Trophoblast cell (in vitro differentiated cells and primary cell): ENCODE results near the gene CD58.
A peak's percentile ranks its signal among the peaks of the same experiment; 100 is the strongest.
"Not testable (repeated sequence)": the region's sequence is repeated elsewhere in the genome, so short reads cannot be mapped to it uniquely, and the experiment has no call there.

Experiments used
- DNase-seq, 2 donors: peaks; one replicate each; pipeline ENCODE4 v3.0.0-alpha.2; 2016
- H2AFZ ChIP-seq: 2 replicates; pipeline ENCODE4 v1.6.1; 2013; ENCODE audit warnings: low read length, moderate library complexity, mild to moderate bottlenecking; ENCODE audit not compliant: insufficient read depth, poor library complexity
- H2AK5ac ChIP-seq: 2 replicates; pipeline ENCODE4 v1.6.1; 2013; ENCODE audit warnings: mild to moderate bottlenecking, low read length
- H2BK120ac ChIP-seq: 2 replicates; pipeline ENCODE4 v1.6.1; 2013; ENCODE audit warnings: low read length, mild to moderate bottlenecking, moderate library complexity; ENCODE audit not compliant: insufficient read depth, poor library complexity
- H2BK12ac ChIP-seq: 2 replicates; pipeline ENCODE4 v1.6.1; 2013; ENCODE audit warnings: mild to moderate bottlenecking, low read length, moderate library complexity
- H2BK5ac ChIP-seq: 2 replicates; pipeline ENCODE4 v1.6.1; 2013; ENCODE audit warnings: low read length, low read depth, moderate library complexity, mild to moderate bottlenecking; ENCODE audit not compliant: poor library complexity
- H3K14ac ChIP-seq: 2 replicates; pipeline ENCODE4 v1.6.1; 2013; ENCODE audit warnings: mild to moderate bottlenecking, low read length
- H3K18ac ChIP-seq: 2 replicates; pipeline ENCODE4 v1.6.1; 2013; ENCODE audit warnings: mild to moderate bottlenecking, low read length
- H3K23ac ChIP-seq: 2 replicates; pipeline ENCODE4 v1.6.1; 2013; ENCODE audit warnings: low read length
- H3K27ac ChIP-seq: 2 replicates; pipeline ENCODE4 v1.5.1; 2013; ENCODE audit warnings: low read depth, mild to moderate bottlenecking, inconsistent platforms, low read length, moderate library complexity
- H3K27me3 ChIP-seq: 2 replicates; pipeline ENCODE4 v1.6.1; 2013; ENCODE audit warnings: inconsistent platforms, mild to moderate bottlenecking, low read length, moderate library complexity; ENCODE audit not compliant: insufficient read depth
- H3K36me3 ChIP-seq, 2 experiments: 1 replicate in 1 of 2; 2 replicates in 1 of 2; pipeline ENCODE4 v1.6.1; 2013; ENCODE audit warnings: low read length in 2 of 2, mild to moderate bottlenecking in 2 of 2, moderate library complexity in 1 of 2; ENCODE audit not compliant: insufficient read depth in 2 of 2, control insufficient read depth in 1 of 2
- H3K4ac ChIP-seq: 2 replicates; pipeline ENCODE4 v1.6.1; 2013; ENCODE audit warnings: low read depth, mild to moderate bottlenecking, low read length, moderate library complexity
- H3K4me1 ChIP-seq, 2 experiments: 1 replicate in 1 of 2; 2 replicates in 1 of 2; pipeline ENCODE4 v1.6.1; 2013; ENCODE audit warnings: low read length in 2 of 2, mild to moderate bottlenecking in 2 of 2, moderate library complexity in 1 of 2; ENCODE audit not compliant: insufficient read depth in 2 of 2, control insufficient read depth in 1 of 2
- H3K4me2 ChIP-seq: 2 replicates; pipeline ENCODE4 v1.6.1; 2013; ENCODE audit warnings: inconsistent platforms, mild to moderate bottlenecking, low read length, moderate library complexity
- H3K4me3 ChIP-seq: 2 replicates; pipeline ENCODE4 v1.5.1; 2013; ENCODE audit warnings: mild to moderate bottlenecking, low read depth, low read length, inconsistent platforms
- H3K79me1 ChIP-seq: one replicate; pipeline ENCODE4 v1.6.1; 2013; ENCODE audit warnings: low read length
- H3K79me2 ChIP-seq: 2 replicates; pipeline ENCODE4 v1.6.1; 2013; ENCODE audit warnings: low read length, mild to moderate bottlenecking; ENCODE audit not compliant: control insufficient read depth, insufficient read depth, poor library complexity
- H3K9ac ChIP-seq: 2 replicates; pipeline ENCODE4 v1.6.1; 2013; ENCODE audit warnings: mild to moderate bottlenecking, low read length
- H3K9me3 ChIP-seq: 2 replicates; pipeline ENCODE4 v1.6.1; 2013; ENCODE audit warnings: low read depth, mild to moderate bottlenecking, control low read depth, inconsistent platforms, low read length; ENCODE audit not compliant: insufficient read depth
- H4K12ac ChIP-seq: 2 replicates; pipeline ENCODE4 v1.6.1; 2013; ENCODE audit warnings: low read depth, mild to moderate bottlenecking, low read length, moderate library complexity
- H4K8ac ChIP-seq: 2 replicates; pipeline ENCODE4 v1.6.1; 2013; ENCODE audit warnings: low read depth, mild to moderate bottlenecking, low read length, moderate library complexity
- H4K91ac ChIP-seq: one replicate; pipeline ENCODE4 v1.6.1; 2013; ENCODE audit warnings: low read depth, mild to moderate bottlenecking, low read length, moderate library complexity
- WGBS: extraction: QIAGEN DNeasy Blood & Tissue Kit; methylation state at CpG from one replicate; pipeline ENCODE4 v1.1.7; 2013; ENCODE audit warnings: missing lambda C conversion rate; ENCODE audit not compliant: insufficient read length, insufficient coverage; ENCODE audit errors: extremely low coverage; 5-methylcytosine and 5-hydroxymethylcytosine counted together

Gene CD58

DNA sequence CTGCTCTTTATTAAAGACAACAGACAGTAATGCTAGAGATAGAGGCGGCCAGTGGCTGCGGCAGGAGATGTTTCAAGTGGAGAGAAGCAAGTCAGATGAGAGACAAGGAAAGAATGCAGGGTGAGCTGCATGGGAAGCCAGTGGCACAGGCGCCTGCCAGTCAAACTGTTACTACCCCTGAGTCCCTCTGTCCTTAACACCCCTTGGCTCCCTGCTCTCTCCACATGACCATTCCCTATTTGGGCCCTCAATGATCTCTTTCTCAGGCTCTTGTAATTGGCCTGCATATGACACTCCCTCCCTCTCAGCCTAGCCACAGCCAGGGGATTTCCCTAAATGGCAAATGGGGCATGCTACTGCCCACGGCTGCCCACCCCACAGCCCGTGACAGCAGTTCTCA lies 22.6 kb upstream of the CD58 start:
- not testable (repeated sequence) for H3K36me3 ChIP-seq, H2AK5ac ChIP-seq, H3K4me1 ChIP-seq, H3K79me1 ChIP-seq, H3K4me3 ChIP-seq, H4K91ac ChIP-seq, H3K18ac ChIP-seq, H3K14ac ChIP-seq, H3K79me2 ChIP-seq, H2BK120ac ChIP-seq, H3K27me3 ChIP-seq, H3K9me3 ChIP-seq, DNase-seq, H2BK5ac ChIP-seq, H2AFZ ChIP-seq, H3K23ac ChIP-seq, H3K4ac ChIP-seq, H4K12ac ChIP-seq, H2BK12ac ChIP-seq, H3K4me2 ChIP-seq, H3K27ac ChIP-seq, H4K8ac ChIP-seq, H3K9ac ChIP-seq
- no CpG with 5 or more reads among the region's 5 CpGs for WGBS

DNA sequence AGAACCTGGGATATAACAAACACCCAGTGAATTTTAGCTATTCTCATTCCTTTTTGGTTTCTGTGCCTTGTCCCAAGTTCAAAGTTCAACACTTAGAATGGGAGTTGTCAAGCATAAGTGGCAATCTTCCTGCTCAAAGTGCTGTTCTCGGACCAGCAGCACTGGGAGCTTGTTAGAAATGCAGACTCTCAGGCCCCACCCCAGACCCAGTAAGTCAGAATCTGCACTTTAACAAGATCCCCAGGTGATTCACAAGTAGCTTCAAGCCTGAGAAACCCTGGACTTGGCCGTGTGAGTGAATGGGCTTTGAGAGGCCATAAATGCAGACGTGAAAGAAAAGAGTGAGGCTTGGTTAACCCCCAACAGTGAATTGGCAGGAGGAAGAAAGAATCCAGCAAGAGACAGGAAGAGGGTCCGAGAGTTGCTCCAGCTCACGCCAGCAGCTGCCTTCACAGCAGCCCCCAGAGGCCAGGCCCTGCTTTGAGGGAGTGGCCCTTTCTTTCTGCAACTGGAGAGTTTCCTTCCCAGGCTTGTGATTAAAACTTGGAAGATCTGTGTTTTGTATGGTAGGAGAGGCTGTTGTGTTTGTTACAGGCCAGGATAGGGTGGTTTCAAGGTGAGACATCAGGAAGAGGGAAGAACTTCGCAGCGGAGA lies 21.3 kb upstream of the CD58 start:
- H3K14ac ChIP-seq, H3K9me3 ChIP-seq, H4K91ac ChIP-seq, DNase-seq, H3K4me2 ChIP-seq, H3K79me1 ChIP-seq, H3K27me3 ChIP-seq, H2AK5ac ChIP-seq, H3K9ac ChIP-seq, H2BK120ac ChIP-seq, H3K23ac ChIP-seq, H2AFZ ChIP-seq, H4K12ac ChIP-seq, H3K4me3 ChIP-seq, H3K27ac ChIP-seq, H3K4me1 ChIP-seq, H2BK12ac ChIP-seq, H3K79me2 ChIP-seq, H2BK5ac ChIP-seq, H4K8ac ChIP-seq, H3K18ac ChIP-seq, H3K4ac ChIP-seq: not testable (repeated sequence)
- no CpG with 5 or more reads among the region's 7 CpGs for WGBS
- H3K36me3 ChIP-seq = peaks cover 10 to 14% of the 10 kb centered on the region in 2 experiments

DNA sequence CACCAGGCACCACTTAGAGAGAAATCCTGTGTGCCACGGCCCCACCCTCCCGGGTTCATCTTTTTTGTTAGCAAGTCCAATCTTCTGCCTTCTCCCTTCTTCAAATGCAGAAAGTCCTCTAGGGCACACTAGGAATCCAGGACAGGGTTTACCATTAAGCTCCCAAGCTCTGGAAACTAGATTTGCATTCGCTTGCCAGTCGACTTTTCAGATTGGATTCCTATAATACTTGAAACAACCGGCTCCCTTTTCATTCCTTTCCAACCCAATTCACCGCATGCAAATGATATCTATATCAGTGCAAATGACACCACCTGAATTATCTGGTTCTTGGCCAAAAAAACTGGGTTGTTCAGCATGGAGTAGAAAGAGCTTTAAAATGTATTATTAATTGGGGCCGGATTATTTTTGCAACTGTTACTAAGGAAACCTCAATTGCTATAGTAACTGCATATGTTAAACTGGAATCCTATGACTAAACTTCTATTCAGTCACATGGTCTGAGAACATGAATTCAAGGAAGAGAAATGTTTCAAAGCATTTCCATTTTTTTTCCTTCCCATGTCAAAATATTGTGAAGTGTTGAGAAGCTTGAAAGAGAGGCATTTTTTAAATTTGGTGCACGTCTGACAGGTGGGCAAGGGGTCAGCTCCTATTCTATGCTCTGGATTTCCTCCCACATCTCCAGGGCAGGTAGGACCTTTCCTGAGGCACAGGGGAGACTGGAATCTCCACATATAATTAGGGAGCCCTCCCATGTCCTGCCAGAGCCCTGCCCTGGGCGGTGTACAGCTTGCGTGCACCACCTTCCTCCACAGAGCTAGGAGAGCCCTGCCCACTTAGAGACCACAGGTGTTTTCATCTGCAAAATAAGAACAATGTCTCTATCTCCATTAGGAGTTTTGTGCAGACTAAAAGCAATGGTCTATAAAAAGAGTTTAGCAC lies 20.5 kb upstream of the CD58 start:
- not testable (repeated sequence) for H3K27me3 ChIP-seq, H3K23ac ChIP-seq, H2BK5ac ChIP-seq, H3K9me3 ChIP-seq, H3K4me2 ChIP-seq, H3K4ac ChIP-seq, H4K91ac ChIP-seq, H2AFZ ChIP-seq, H3K4me3 ChIP-seq, H3K14ac ChIP-seq, H3K79me2 ChIP-seq, H4K8ac ChIP-seq, H3K9ac ChIP-seq, H4K12ac ChIP-seq, H2AK5ac ChIP-seq, H3K27ac ChIP-seq, H2BK120ac ChIP-seq, H3K79me1 ChIP-seq, H2BK12ac ChIP-seq, H3K18ac ChIP-seq
- WGBS = no CpG with 5 or more reads among the region's 10 CpGs
- peaks cover 10 to 17% of the 10 kb centered on the region in 2 experiments for H3K36me3 ChIP-seq
- DNase-seq = peak in 1 of 2 donors; percentile 14
- H3K4me1 ChIP-seq = peaks cover 4 to 11% of the 10 kb centered on the region in 2 experiments

DNA sequence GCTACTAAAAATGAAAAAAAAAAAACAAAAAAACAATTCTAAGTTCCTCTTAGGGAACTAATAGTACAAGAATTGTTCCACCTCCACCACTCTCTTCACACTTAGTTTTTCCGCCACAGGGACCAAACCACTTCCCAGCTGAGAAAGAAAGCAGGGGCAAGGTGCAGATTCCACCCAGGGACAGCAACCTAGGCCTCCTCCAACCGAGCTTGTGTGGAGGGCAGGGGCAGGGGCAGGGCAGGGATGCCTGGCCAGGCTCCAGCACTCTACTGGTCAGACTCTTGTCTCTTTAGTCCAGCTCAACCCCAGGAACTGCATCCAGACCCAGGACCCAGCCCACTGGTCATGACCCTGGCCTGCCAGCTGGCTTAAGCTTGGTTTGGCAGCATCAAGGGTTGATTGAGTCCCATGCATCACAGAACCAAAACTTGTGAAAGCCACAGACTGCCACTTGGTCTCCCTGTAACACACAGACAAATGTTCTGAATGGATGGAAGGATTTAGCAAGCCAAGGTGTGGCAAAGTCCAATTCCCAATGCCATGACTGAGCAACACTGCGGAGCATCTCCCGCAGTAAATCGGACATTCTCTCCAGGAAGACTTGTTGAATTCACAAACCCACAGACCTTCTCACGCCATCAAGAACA lies 19.7 kb upstream of the CD58 start:
- H3K79me2 ChIP-seq, H3K9ac ChIP-seq, H3K18ac ChIP-seq, H2AFZ ChIP-seq, H3K27ac ChIP-seq, H4K91ac ChIP-seq, H2AK5ac ChIP-seq, H3K23ac ChIP-seq, H3K9me3 ChIP-seq, H4K8ac ChIP-seq, H3K79me1 ChIP-seq, H3K4me3 ChIP-seq, H4K12ac ChIP-seq, H2BK120ac ChIP-seq, H3K4me2 ChIP-seq, H3K14ac ChIP-seq, H3K27me3 ChIP-seq, H2BK5ac ChIP-seq, H2BK12ac ChIP-seq, DNase-seq, H3K4ac ChIP-seq: not testable (repeated sequence)
- WGBS = no CpG with 5 or more reads among the region's 6 CpGs
- H3K4me1 ChIP-seq = peaks cover 4 to 11% of the 10 kb centered on the region in 2 experiments
- peaks cover 10 to 19% of the 10 kb centered on the region in 2 experiments for H3K36me3 ChIP-seq
